HFFc6 (cell line): ENCODE results near the gene HHIPL1. TPM values are rescaled to one million over a fixed set of nuclear protein-coding genes. Genes with fewer than 3 reads are reported as not detected.

ENCODE experiments used
- DNase-seq: peaks from one replicate; pipeline ENCODE4 v3.0.0-alpha.2; 2018
- H3K27ac Mint-ChIP-seq: 2 replicates; pipeline ENCODE4 v1.8.0; 2020; ENCODE audit warnings: mild to moderate bottlenecking, mixed read lengths
- H3K27me3 Mint-ChIP-seq: 2 replicates; pipeline ENCODE4 v1.8.0; 2021; ENCODE audit warnings: mild to moderate bottlenecking, moderate library complexity, mixed read lengths; ENCODE audit not compliant: insufficient read depth
- H3K36me3 Mint-ChIP-seq: 2 replicates; pipeline ENCODE4 v1.8.0; 2021; ENCODE audit warnings: low read depth, mixed read lengths
- H3K4me1 Mint-ChIP-seq: 2 replicates; pipeline ENCODE4 v1.8.0; 2020; ENCODE audit warnings: low read depth, mixed read lengths
- H3K4me3 Mint-ChIP-seq: 2 replicates; pipeline ENCODE4 v1.8.0; 2020; ENCODE audit warnings: mild to moderate bottlenecking, moderate library complexity, mixed read lengths
- H3K9me3 Mint-ChIP-seq: 2 replicates; pipeline ENCODE4 v1.8.0; 2020; ENCODE audit warnings: mild to moderate bottlenecking, mixed read lengths
- CTCF ChIP-seq: fragments of 200-600 bp; sonication (generic); IDR thresholded peaks from 2 replicates; pipeline ENCODE4 v1.5.0; 2021; ENCODE audit warnings: antibody characterized with exemption, mild to moderate bottlenecking
- total RNA-seq, 6 experiments: library from RNA; stranded (reverse); fragmentation: NEBNext Ultra II Directional; extraction: Animal tissue kit (Norgen Biotek cat#: 25700); gene quantifications; 2 replicates in 1 of 6; 3 replicates in 5 of 6; pipeline ENCODE4 v1.2.3, GENCODE V29; 2021

HHIPL1 gene
- total RNA-seq, 6 experiments from 2014 or later: 0.99 to 2.8 (median 1.3) TPM

- Mint-ChIP-seq H3K4me1 (peaks cover 34% of the 10 kb centered on the region), H3K9me3 (no peaks in the 10 kb centered on the region), H3K27ac (no peak overlapping the region), H3K36me3 (no peaks in the 10 kb centered on the region), H3K4me3 (no peak overlapping the region), H3K27me3 (peaks cover 5% of the 10 kb centered on the region)
- peak; percentile 48 for DNase-seq
- no peak for TF ChIP-seq CTCF
Observed at GRCh38 chr14:99647411-99647810, 2.5 kb downstream of the HHIPL1 start.

GRCh38 chr14:99648027-99648784, 3.3 kb downstream of the HHIPL1 start:
- Mint-ChIP-seq H3K4me1 (peaks cover 27% of the 10 kb centered on the region), H3K27ac (no peak overlapping the region)

GRCh38 chr14:99649219-99649618, 4.3 kb downstream of the HHIPL1 start:
- Mint-ChIP-seq H3K9me3 (no peaks in the 10 kb centered on the region), H3K36me3 (no peaks in the 10 kb centered on the region), H3K27me3 (peaks cover 2% of the 10 kb centered on the region; the same call in 1 of the 2 replicates), H3K27ac (peak overlapping the region; percentile 39), H3K4me1 (peaks cover 25% of the 10 kb centered on the region), H3K4me3 (no peak overlapping the region; the same call in 1 of the 2 replicates)
- TF ChIP-seq CTCF: no peak
- peak; percentile 41 for DNase-seq

More at GRCh38 chr14:99648027-99648784, 3.3 kb downstream of the HHIPL1 start:
- H3K9me3 Mint-ChIP-seq: no peaks in the 10 kb centered on the region
- no peak overlapping the region for H3K4me3 Mint-ChIP-seq
- no peak for DNase-seq
- H3K36me3 Mint-ChIP-seq: no peaks in the 10 kb centered on the region
- peaks cover 5% of the 10 kb centered on the region for H3K27me3 Mint-ChIP-seq
- no peak for TF ChIP-seq CTCF

GRCh38 chr14:99649643-99650042, 4.7 kb downstream of the HHIPL1 start:
- no peak for DNase-seq
- no peak overlapping the region; the same call in 1 of the 2 replicates for H3K4me3 Mint-ChIP-seq
- no peaks in the 10 kb centered on the region for H3K9me3 Mint-ChIP-seq
- peaks cover 30% of the 10 kb centered on the region for H3K4me1 Mint-ChIP-seq
- H3K27me3 Mint-ChIP-seq: peaks cover 2% of the 10 kb centered on the region; the same call in 1 of the 2 replicates
- H3K36me3 Mint-ChIP-seq: peaks cover 4% of the 10 kb centered on the region; the same call in 1 of the 2 replicates
- TF ChIP-seq CTCF: no peak
- H3K27ac Mint-ChIP-seq: peak overlapping the region; percentile 39; the same call in 1 of the 2 replicates

GRCh38 chr14:99650189-99650588, 5.3 kb downstream of the HHIPL1 start:
- Mint-ChIP-seq H3K4me1 (peaks cover 32% of the 10 kb centered on the region), H3K4me3 (no peak overlapping the region), H3K9me3 (no peaks in the 10 kb centered on the region), H3K27ac (no peak overlapping the region), H3K27me3 (peaks cover 2% of the 10 kb centered on the region; the same call in 1 of the 2 replicates), H3K36me3 (peaks cover 5% of the 10 kb centered on the region; the same call in 1 of the 2 replicates)
- TF ChIP-seq CTCF: no peak
- no peak for DNase-seq
